ENCODE data around the gene SDS. TPM values are rescaled to one million over a fixed set of nuclear protein-coding genes. Genes with fewer than 3 reads are reported as not detected.

The SDS gene
- total and polyA plus RNA-seq, 4 donors, result 0.39 to 2.4 (median 0.99) TPM

- Histone ChIP-seq H3K36me3 (ENCODE audit: control insufficient read depth, insufficient read depth, low read length) (peaks cover 17% of the 10 kb centered on the region), H3K4me3 (ENCODE audit: low read depth, low read length) (no peak overlapping the region), H3K9me3 (ENCODE audit: control insufficient read depth, insufficient read depth, low read length) (no peaks in the 10 kb centered on the region), H3K27me3 (ENCODE audit: control insufficient read depth, insufficient read depth, low read length) (no peaks in the 10 kb centered on the region), H3K27ac (ENCODE audit: low read depth, low read length) (no peak overlapping the region), H3K4me1 (ENCODE audit: control insufficient read depth, insufficient read depth, low read length) (peaks cover 11% of the 10 kb centered on the region)
- peak in 2 of 6 donors; percentile 46 to 55 for DNase-seq (ENCODE audit: low read depth in 4 of 6, low spot score in 6 of 6)
These were observed 29.3 kb upstream of the SDS start for GRCh38 chr12:113432986-113433385.

GRCh38 chr12:113428482-113428881 is 24.8 kb upstream of the SDS start:
- Histone ChIP-seq H3K4me1 (ENCODE audit: control insufficient read depth, insufficient read depth, low read length) (peaks cover 5% of the 10 kb centered on the region), H3K27ac (ENCODE audit: low read depth, low read length) (no peak overlapping the region), H3K4me3 (ENCODE audit: low read depth, low read length) (no peak overlapping the region), H3K27me3 (ENCODE audit: control insufficient read depth, insufficient read depth, low read length) (no peaks in the 10 kb centered on the region), H3K36me3 (ENCODE audit: control insufficient read depth, insufficient read depth, low read length) (peaks cover 6% of the 10 kb centered on the region), H3K9me3 (ENCODE audit: control insufficient read depth, insufficient read depth, low read length) (no peaks in the 10 kb centered on the region)
- WGBS (ENCODE audit: insufficient coverage), result no CpG with 5 or more reads among the region's 1 CpG
- no peak for DNase-seq (ENCODE audit: low read depth in 4 of 6, low spot score in 6 of 6)

- no peak for DNase-seq (ENCODE audit: low read depth in 4 of 6, low spot score in 6 of 6)
- Histone ChIP-seq H3K27me3 (ENCODE audit: control insufficient read depth, insufficient read depth, low read length) (no peaks in the 10 kb centered on the region), H3K4me3 (ENCODE audit: low read depth, low read length) (no peak overlapping the region), H3K27ac (ENCODE audit: low read depth, low read length) (no peak overlapping the region), H3K9me3 (ENCODE audit: control insufficient read depth, insufficient read depth, low read length) (no peaks in the 10 kb centered on the region), H3K36me3 (ENCODE audit: control insufficient read depth, insufficient read depth, low read length) (peaks cover 6% of the 10 kb centered on the region), H3K4me1 (ENCODE audit: control insufficient read depth, insufficient read depth, low read length) (peaks cover 1% of the 10 kb centered on the region)
- 73% methylated on average over 9 of the region's 9 CpGs for WGBS (ENCODE audit: insufficient coverage)
These were observed 24.2 kb upstream of the SDS start for GRCh38 chr12:113427882-113428281.

GRCh38 chr12:113425960-113426453 is 22.3 kb upstream of the SDS start:
- no peaks in the 10 kb centered on the region for H3K9me3 ChIP-seq (ENCODE audit: control insufficient read depth, insufficient read depth, low read length)
- peak in 1 of 6 donors; percentile 36 for DNase-seq (ENCODE audit: low read depth in 4 of 6, low spot score in 6 of 6)
- no peak overlapping the region for H3K4me3 ChIP-seq (ENCODE audit: low read depth, low read length)
- no peak overlapping the region for H3K27ac ChIP-seq (ENCODE audit: low read depth, low read length)
- no peaks in the 10 kb centered on the region for H3K27me3 ChIP-seq (ENCODE audit: control insufficient read depth, insufficient read depth, low read length)
- H3K4me1 ChIP-seq (ENCODE audit: control insufficient read depth, insufficient read depth, low read length), result peaks cover 14% of the 10 kb centered on the region
- 22% methylated on average over 8 of the region's 11 CpGs for WGBS (ENCODE audit: insufficient coverage)
- peaks cover 6% of the 10 kb centered on the region for H3K36me3 ChIP-seq (ENCODE audit: control insufficient read depth, insufficient read depth, low read length)

GRCh38 chr12:113424915-113425823 is 21.5 kb upstream of the SDS start:
- Histone ChIP-seq H3K27ac (ENCODE audit: low read depth, low read length) (no peak overlapping the region), H3K4me1 (ENCODE audit: control insufficient read depth, insufficient read depth, low read length) (peaks cover 14% of the 10 kb centered on the region), H3K36me3 (ENCODE audit: control insufficient read depth, insufficient read depth, low read length) (peaks cover 6% of the 10 kb centered on the region), H3K27me3 (ENCODE audit: control insufficient read depth, insufficient read depth, low read length) (no peaks in the 10 kb centered on the region), H3K9me3 (ENCODE audit: control insufficient read depth, insufficient read depth, low read length) (no peaks in the 10 kb centered on the region), H3K4me3 (ENCODE audit: low read depth, low read length) (no peak overlapping the region)
- DNase-seq (ENCODE audit: low read depth in 4 of 6, low spot score in 6 of 6), result peak in 2 of 6 donors; percentile 30 to 44
- WGBS (ENCODE audit: insufficient coverage), result 60% methylated on average over 13 of the region's 20 CpGs

- Histone ChIP-seq H3K4me1 (ENCODE audit: control insufficient read depth, insufficient read depth, low read length) (peaks cover 14% of the 10 kb centered on the region), H3K9me3 (ENCODE audit: control insufficient read depth, insufficient read depth, low read length) (no peaks in the 10 kb centered on the region), H3K4me3 (ENCODE audit: low read depth, low read length) (no peak overlapping the region), H3K27ac (ENCODE audit: low read depth, low read length) (no peak overlapping the region), H3K27me3 (ENCODE audit: control insufficient read depth, insufficient read depth, low read length) (no peaks in the 10 kb centered on the region), H3K36me3 (ENCODE audit: control insufficient read depth, insufficient read depth, low read length) (peaks cover 6% of the 10 kb centered on the region)
- no peak for DNase-seq (ENCODE audit: low read depth in 4 of 6, low spot score in 6 of 6)
- WGBS (ENCODE audit: insufficient coverage), result 100% methylated on average over 1 of the region's 1 CpG
These were observed 20.8 kb upstream of the SDS start for GRCh38 chr12:113424456-113424855.

GRCh38 chr12:113422886-113423669 is 19.4 kb upstream of the SDS start:
- Histone ChIP-seq H3K4me1 (ENCODE audit: control insufficient read depth, insufficient read depth, low read length) (peaks cover 14% of the 10 kb centered on the region), H3K9me3 (ENCODE audit: control insufficient read depth, insufficient read depth, low read length) (no peaks in the 10 kb centered on the region), H3K27me3 (ENCODE audit: control insufficient read depth, insufficient read depth, low read length) (no peaks in the 10 kb centered on the region), H3K4me3 (ENCODE audit: low read depth, low read length) (peak overlapping the region; percentile 47), H3K36me3 (ENCODE audit: control insufficient read depth, insufficient read depth, low read length) (no peaks in the 10 kb centered on the region), H3K27ac (ENCODE audit: low read depth, low read length) (no peak overlapping the region)
- WGBS (ENCODE audit: insufficient coverage), result 75% methylated on average over 4 of the region's 6 CpGs
- DNase-seq (ENCODE audit: low read depth in 4 of 6, low spot score in 6 of 6), result no peak

- Histone ChIP-seq H3K4me3 (ENCODE audit: low read depth, low read length) (peak within 1 kb of the TSS; percentile 47), H3K36me3 (ENCODE audit: control insufficient read depth, insufficient read depth, low read length) (no peaks in the 10 kb centered on the region), H3K9me3 (ENCODE audit: control insufficient read depth, insufficient read depth, low read length) (no peaks in the 10 kb centered on the region), H3K27me3 (ENCODE audit: control insufficient read depth, insufficient read depth, low read length) (no peaks in the 10 kb centered on the region), H3K27ac (ENCODE audit: low read depth, low read length) (peak within 1 kb of the TSS; percentile 60), H3K4me1 (ENCODE audit: control insufficient read depth, insufficient read depth, low read length) (peaks cover 14% of the 10 kb centered on the region)
- peak in 4 of 6 donors; percentile 44 to 75 (median 58) for DNase-seq (ENCODE audit: low read depth in 4 of 6, low spot score in 6 of 6)
- WGBS (ENCODE audit: insufficient coverage), result 17% methylated on average over 11 of the region's 13 CpGs
These were observed 18.6 kb upstream of the SDS start, which contains the start of gene SDSL for GRCh38 chr12:113422030-113422885. Gene SDSL, plus strand, starts transcription at chr12:113422380. Its CDS starts 5,603 bp downstream, at chr12:113427983.

Measured in spinal cord (tissue), 10 donors.